Kidney glomerular epithelial cell (primary cell): Measurements from ENCODE around the gene SIAH2.

ENCODE experiments used
- DNase-seq: peaks from one replicate; lab custom pipeline; 2025; lab: John Stamatoyannopoulos, UW

The SIAH2 gene

GRCh38 chr3:150748684-150749047, 14.3 kb downstream of the SIAH2 start:
- no peak for DNase-seq

GRCh38 chr3:150747886-150748683, 14.9 kb downstream of the SIAH2 start:
- DNase-seq = no peak

- no peak for DNase-seq
Observed at GRCh38 chr3:150746791-150747590, 16.0 kb downstream of the SIAH2 start.

GRCh38 chr3:150745832-150746231, 17.1 kb downstream of the SIAH2 start:
- no peak for DNase-seq

- no peak for DNase-seq
Observed at GRCh38 chr3:150744919-150745211, 18.1 kb downstream of the SIAH2 start.

GRCh38 chr3:150744041-150744918, 18.7 kb downstream of the SIAH2 start:
- DNase-seq = no peak

- DNase-seq = peak; percentile 76
Observed at GRCh38 chr3:150743508-150743907, 19.5 kb downstream of the SIAH2 start.

GRCh38 chr3:150742679-150743078, 20.3 kb downstream of the SIAH2 start:
- no peak for DNase-seq

GRCh38 chr3:150742141-150742523, 20.8 kb downstream of the SIAH2 start:
- no peak for DNase-seq

GRCh38 chr3:150741497-150742140, 21.4 kb downstream of the SIAH2 start:
- no peak for DNase-seq

- DNase-seq = no peak
Observed at GRCh38 chr3:150740733-150741496, 22.1 kb downstream of the SIAH2 start.

- DNase-seq = no peak
Observed at GRCh38 chr3:150739877-150740645, 22.9 kb downstream of the SIAH2 start.

GRCh38 chr3:150739200-150739863, 23.6 kb downstream of the SIAH2 start:
- DNase-seq = no peak

- peak; percentile 22 for DNase-seq
Observed at GRCh38 chr3:150738688-150739087, 24.3 kb downstream of the SIAH2 start.

- peak; percentile 55 for DNase-seq
Observed at GRCh38 chr3:150737874-150738679, 24.9 kb downstream of the SIAH2 start.

GRCh38 chr3:150736903-150737832, 25.8 kb downstream of the SIAH2 start:
- no peak for DNase-seq

- no peak for DNase-seq
Observed at GRCh38 chr3:150736316-150736719, 26.7 kb downstream of the SIAH2 start.

- DNase-seq = no peak
Observed at GRCh38 chr3:150734795-150735119, 28.2 kb downstream of the SIAH2 start.
